A673 (cell line): ENCODE measurements around the gene BST2.

ENCODE experiments used
- CTCF ChIP-seq: fragments of 300-800, 200-600 bp; sonication (generic); conservative IDR thresholded peaks from 2 replicates; pipeline ENCODE4 v1.5.1; 2017; ENCODE audit warnings: low read depth, mild to moderate bottlenecking, antibody characterized with exemption, low read length, moderate library complexity, mixed read lengths
- EZH2 ChIP-seq: fragments of 200-600 bp; sonication (generic); IDR thresholded peaks from 2 replicates; pipeline ENCODE4 v1.6.1; 2017; ENCODE audit warnings: borderline replicate concordance, low read depth, mild to moderate bottlenecking, mixed read lengths, antibody characterized with exemption, low read length; ENCODE audit not compliant: poor library complexity, severe bottlenecking

GRCh38 chr19:17380426-17381138 is 24.8 kb downstream of the BST2 start:
- TF ChIP-seq CTCF (no peak), EZH2 (no peak)
